Stimulated activated CD4-positive, alpha-beta T cell treated with anti-CD3 and anti-CD28 coated beads, Interleukin-1b, Interleukin-23, amount 100 ng/mL, for 24 hours (primary cell): ENCODE measurements around the gene PROSER3.
"Not testable (repeated sequence)": the region's sequence is repeated elsewhere in the genome, so short reads cannot be mapped to it uniquely, and the experiment has no call there.

Experiments used
- DNase-seq, 4 experiments: peaks; one replicate each; pipeline ENCODE4 v3.0.0-alpha.2; 2020; ENCODE audit warnings: low read depth in 4 of 4, low spot score in 1 of 4

The PROSER3 gene

GRCh38 chr19:35722461-35722860 lies 35.5 kb upstream of the PROSER3 start:
- no peak for DNase-seq

- no peak for DNase-seq
Observed at GRCh38 chr19:35722897-35723296, 35.1 kb upstream of the PROSER3 start.

GRCh38 chr19:35723671-35724070 lies 34.3 kb upstream of the PROSER3 start:
- DNase-seq: no peak

- DNase-seq: not testable (repeated sequence)
Observed at GRCh38 chr19:35724132-35724531, 33.8 kb upstream of the PROSER3 start.

GRCh38 chr19:35724560-35724959 lies 33.4 kb upstream of the PROSER3 start:
- DNase-seq: no peak

- DNase-seq: no peak
Observed at GRCh38 chr19:35725216-35725861, 32.6 kb upstream of the PROSER3 start.

- no peak for DNase-seq
Observed at GRCh38 chr19:35727053-35727955, 30.7 kb upstream of the PROSER3 start.

- no peak for DNase-seq
Observed at GRCh38 chr19:35727956-35728706, 29.8 kb upstream of the PROSER3 start.

- no peak for DNase-seq
Observed at GRCh38 chr19:35729021-35729420, 29.0 kb upstream of the PROSER3 start.

- DNase-seq: no peak
Observed at GRCh38 chr19:35729763-35730162, 28.2 kb upstream of the PROSER3 start.

- no peak for DNase-seq
Observed at GRCh38 chr19:35730326-35730725, 27.6 kb upstream of the PROSER3 start.

GRCh38 chr19:35731353-35731752 lies 26.6 kb upstream of the PROSER3 start:
- no peak for DNase-seq

- DNase-seq: no peak
Observed at GRCh38 chr19:35731779-35732405, 26.1 kb upstream of the PROSER3 start.

- no peak for DNase-seq
Observed at GRCh38 chr19:35732540-35733179, 25.3 kb upstream of the PROSER3 start.

GRCh38 chr19:35733180-35734125 lies 24.5 kb upstream of the PROSER3 start:
- DNase-seq: no peak

- no peak for DNase-seq
Observed at GRCh38 chr19:35734273-35734672, 23.7 kb upstream of the PROSER3 start.

- no peak for DNase-seq
Observed at GRCh38 chr19:35734889-35735288, 23.1 kb upstream of the PROSER3 start.

GRCh38 chr19:35736913-35737886 lies 20.8 kb upstream of the PROSER3 start:
- DNase-seq: no peak
